Measurements from ENCODE around the gene INA. TPM values are rescaled to one million over a fixed set of nuclear protein-coding genes. Genes with fewer than 3 reads are reported as not detected.
A peak's percentile ranks its signal among the peaks of the same experiment; 100 is the strongest.
"Not testable (repeated sequence)": the region's sequence is repeated elsewhere in the genome, so short reads cannot be mapped to it uniquely, and the experiment has no call there.

INA gene
- total and polyA plus RNA-seq, 7 experiments from 2014 or later, result 0.31 TPM; not detected in 6

- Histone ChIP-seq H3K9me3 (ENCODE audit: control insufficient read depth in 2 of 3, low read length in 3 of 3) (no peaks in the 10 kb centered on the region), H3K4me3 (ENCODE audit: low read length) (no peak overlapping the region), H3K27me3 (ENCODE audit: control insufficient read depth in 2 of 2, insufficient read depth in 2 of 2, low read length in 2 of 2) (no peaks in the 10 kb centered on the region), H3K27ac (ENCODE audit: low read depth, low read length) (no peak overlapping the region), H3K36me3 (ENCODE audit: control insufficient read depth in 2 of 3, insufficient read depth in 3 of 3, low read length in 3 of 3) (no peaks in the 10 kb centered on the region), H3K4me1 (ENCODE audit: control insufficient read depth in 2 of 2, insufficient read depth in 2 of 2, low read length in 2 of 2) (no peaks in the 10 kb centered on the region)
- Mint-ChIP-seq H3K4me1 (peaks cover 0 to 11% (median 0%) of the 10 kb centered on the region in 7 donors), H3K36me3 (peaks cover 4 to 10% (median 6%) of the 10 kb centered on the region in 5 donors), H3K9me3 (peaks cover 0 to 11% (median 6%) of the 10 kb centered on the region in 11 donors), H3K27ac (peak overlapping the region in 1 of 9 donors; percentile 26), H3K27me3 (peaks cover 0 to 10% (median 5%) of the 10 kb centered on the region in 5 donors), H3K4me3 (no peak overlapping the region)
- POLR2A ChIA-PET, result no interaction called here
- ATAC-seq (no peak), DNase-seq (no peak)
- intact Hi-C loops (cut with micrococcal nuclease), result no loop called here
- CTCF ChIA-PET, result no interaction called here
Observed at GRCh38 chr10:103254538-103255325, 22.2 kb upstream of the INA start.

GRCh38 chr10:103256613-103257012 lies 20.3 kb upstream of the INA start:
- Mint-ChIP-seq H3K27ac (no peak overlapping the region), H3K36me3 (peaks cover 4 to 14% (median 6%) of the 10 kb centered on the region in 5 donors), H3K9me3 (peaks cover 0 to 25% (median 11%) of the 10 kb centered on the region in 11 donors), H3K4me3 (no peak overlapping the region), H3K27me3 (peaks cover 0 to 20% (median 10%) of the 10 kb centered on the region in 5 donors), H3K4me1 (peaks cover 0 to 3% (median 0%) of the 10 kb centered on the region in 7 donors)
- Histone ChIP-seq H3K4me1 (ENCODE audit: control insufficient read depth in 2 of 2, insufficient read depth in 2 of 2, low read length in 2 of 2) (no peaks in the 10 kb centered on the region), H3K36me3 (ENCODE audit: control insufficient read depth in 2 of 3, insufficient read depth in 3 of 3, low read length in 3 of 3) (no peaks in the 10 kb centered on the region), H3K27me3 (ENCODE audit: control insufficient read depth in 2 of 2, insufficient read depth in 2 of 2, low read length in 2 of 2) (no peaks in the 10 kb centered on the region), H3K27ac (ENCODE audit: low read depth, low read length) (no peak overlapping the region), H3K4me3 (ENCODE audit: low read length) (no peak overlapping the region), H3K9me3 (ENCODE audit: control insufficient read depth in 2 of 3, low read length in 3 of 3) (no peaks in the 10 kb centered on the region)
- intact Hi-C loops (cut with micrococcal nuclease), result no loop called here
- no peak for ATAC-seq
- POLR2A ChIA-PET, result no interaction called here
- CTCF ChIA-PET, result no interaction called here
- no peak for DNase-seq

GRCh38 chr10:103257812-103258211 lies 19.1 kb upstream of the INA start:
- H3K27me3 Mint-ChIP-seq, result peaks cover 0 to 32% (median 15%) of the 10 kb centered on the region in 5 donors
- ChIA-PET POLR2A (no interaction called here), CTCF (no interaction called here)
- no peak for DNase-seq
- H3K27me3 ChIP-seq (ENCODE audit: control insufficient read depth in 2 of 2, insufficient read depth in 2 of 2, low read length in 2 of 2), result no peaks in the 10 kb centered on the region
- H3K4me1 Mint-ChIP-seq, result peaks cover 0 to 3% (median 0%) of the 10 kb centered on the region in 7 donors
- no peak for ATAC-seq
- H3K4me3 ChIP-seq (ENCODE audit: low read length), result no peak overlapping the region
- H3K9me3 ChIP-seq (ENCODE audit: control insufficient read depth in 2 of 3, low read length in 3 of 3), result no peaks in the 10 kb centered on the region
- no peak overlapping the region for H3K4me3 Mint-ChIP-seq
- peaks cover 4 to 14% (median 6%) of the 10 kb centered on the region in 5 donors for H3K36me3 Mint-ChIP-seq
- H3K9me3 Mint-ChIP-seq, result peaks cover 0 to 25% (median 11%) of the 10 kb centered on the region in 11 donors
- intact Hi-C loops (cut with micrococcal nuclease), result no loop called here
- H3K4me1 ChIP-seq (ENCODE audit: control insufficient read depth in 2 of 2, insufficient read depth in 2 of 2, low read length in 2 of 2), result no peaks in the 10 kb centered on the region
- H3K36me3 ChIP-seq (ENCODE audit: control insufficient read depth in 2 of 3, insufficient read depth in 3 of 3, low read length in 3 of 3), result no peaks in the 10 kb centered on the region
- peak overlapping the region in 1 of 9 donors; percentile 72 for H3K27ac Mint-ChIP-seq
- no peak overlapping the region for H3K27ac ChIP-seq (ENCODE audit: low read depth, low read length)

- DNase-seq; H3K36me3 ChIP-seq (ENCODE audit: control insufficient read depth in 2 of 3, insufficient read depth in 3 of 3, low read length in 3 of 3); H3K4me3 Mint-ChIP-seq; POLR2A ChIA-PET; H3K27me3 ChIP-seq (ENCODE audit: control insufficient read depth in 2 of 2, insufficient read depth in 2 of 2, low read length in 2 of 2); H3K4me1 Mint-ChIP-seq; H3K4me1 ChIP-seq (ENCODE audit: control insufficient read depth in 2 of 2, insufficient read depth in 2 of 2, low read length in 2 of 2); H3K27ac ChIP-seq (ENCODE audit: low read depth, low read length); intact Hi-C loops (cut with micrococcal nuclease); ATAC-seq; H3K4me3 ChIP-seq (ENCODE audit: low read length); H3K9me3 ChIP-seq (ENCODE audit: control insufficient read depth in 2 of 3, low read length in 3 of 3); H3K27ac Mint-ChIP-seq; CTCF ChIA-PET: not testable (repeated sequence)
- peaks cover 7 to 43% (median 21%) of the 10 kb centered on the region in 5 donors for H3K27me3 Mint-ChIP-seq
- peaks cover 4 to 14% (median 6%) of the 10 kb centered on the region in 5 donors for H3K36me3 Mint-ChIP-seq
- peaks cover 0 to 25% (median 11%) of the 10 kb centered on the region in 11 donors for H3K9me3 Mint-ChIP-seq
Observed at GRCh38 chr10:103258928-103259327, 18.0 kb upstream of the INA start.

GRCh38 chr10:103259989-103260388 lies 16.9 kb upstream of the INA start:
- Histone ChIP-seq H3K36me3 (ENCODE audit: control insufficient read depth in 2 of 3, insufficient read depth in 3 of 3, low read length in 3 of 3) (no peaks in the 10 kb centered on the region), H3K27me3 (ENCODE audit: control insufficient read depth in 2 of 2, insufficient read depth in 2 of 2, low read length in 2 of 2) (no peaks in the 10 kb centered on the region), H3K4me1 (ENCODE audit: control insufficient read depth in 2 of 2, insufficient read depth in 2 of 2, low read length in 2 of 2) (no peaks in the 10 kb centered on the region), H3K9me3 (ENCODE audit: control insufficient read depth in 2 of 3, low read length in 3 of 3) (no peaks in the 10 kb centered on the region), H3K27ac (ENCODE audit: low read depth, low read length) (no peak overlapping the region), H3K4me3 (ENCODE audit: low read length) (no peak overlapping the region)
- ChIA-PET POLR2A (no interaction called here), CTCF (no interaction called here)
- Mint-ChIP-seq H3K9me3 (peaks cover 0 to 25% (median 12%) of the 10 kb centered on the region in 11 donors), H3K27ac (no peak overlapping the region), H3K4me3 (no peak overlapping the region), H3K27me3 (peaks cover 9 to 50% (median 21%) of the 10 kb centered on the region in 5 donors), H3K4me1 (peaks cover 0 to 1% (median 0%) of the 10 kb centered on the region in 7 donors), H3K36me3 (peaks cover 4 to 14% (median 6%) of the 10 kb centered on the region in 5 donors)
- intact Hi-C loops (cut with micrococcal nuclease), result no loop called here
- no peak for ATAC-seq
- no peak for DNase-seq

GRCh38 chr10:103262229-103262628 lies 14.7 kb upstream of the INA start:
- ChIA-PET CTCF (no interaction called here), POLR2A (no interaction called here)
- ATAC-seq (no peak), DNase-seq (no peak)
- H3K27ac ChIP-seq (ENCODE audit: low read depth, low read length), result no peak overlapping the region
- H3K27me3 ChIP-seq (ENCODE audit: control insufficient read depth in 2 of 2, insufficient read depth in 2 of 2, low read length in 2 of 2), result no peaks in the 10 kb centered on the region
- H3K27me3 Mint-ChIP-seq, result peaks cover 19 to 68% (median 34%) of the 10 kb centered on the region in 5 donors
- no peaks in the 10 kb centered on the region for H3K36me3 ChIP-seq (ENCODE audit: control insufficient read depth in 2 of 3, insufficient read depth in 3 of 3, low read length in 3 of 3)
- no peaks in the 10 kb centered on the region for H3K9me3 ChIP-seq (ENCODE audit: control insufficient read depth in 2 of 3, low read length in 3 of 3)
- intact Hi-C loops (cut with micrococcal nuclease), result no loop called here
- no peaks in the 10 kb centered on the region for H3K4me1 ChIP-seq (ENCODE audit: control insufficient read depth in 2 of 2, insufficient read depth in 2 of 2, low read length in 2 of 2)
- H3K36me3 Mint-ChIP-seq, result peaks cover 4 to 14% (median 6%) of the 10 kb centered on the region in 5 donors
- H3K4me3 Mint-ChIP-seq, result no peak overlapping the region
- no peak overlapping the region for H3K27ac Mint-ChIP-seq
- H3K9me3 Mint-ChIP-seq, result peaks cover 0 to 30% (median 12%) of the 10 kb centered on the region in 11 donors
- H3K4me3 ChIP-seq (ENCODE audit: low read length), result no peak overlapping the region
- no peaks in the 10 kb centered on the region for H3K4me1 Mint-ChIP-seq
